ENCODE results near the gene MSANTD3. TPM values are rescaled to one million over a fixed set of nuclear protein-coding genes. Genes with fewer than 3 reads are reported as not detected.

Gene MSANTD3
- total and polyA plus RNA-seq, 4 donors, result 4.3 to 7.4 (median 6.6) TPM

DNA sequence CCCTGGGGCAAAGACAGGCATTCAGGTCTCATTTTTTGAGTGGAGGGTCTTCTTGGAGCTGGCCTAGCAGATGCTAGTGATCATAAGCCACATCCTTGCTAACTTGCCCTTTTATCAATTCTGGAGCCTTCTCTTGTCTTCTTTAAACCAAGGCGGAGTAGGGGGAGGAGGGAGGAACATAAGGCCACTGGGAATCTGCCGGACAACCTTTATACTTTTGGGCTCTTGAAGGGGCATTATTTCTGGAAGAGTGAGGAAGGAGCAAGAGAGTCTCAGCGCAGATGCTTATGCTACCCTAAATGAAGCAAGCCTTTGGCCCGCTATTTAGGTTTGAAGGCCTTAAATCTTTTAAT is 48.0 kb downstream of the MSANTD3 start:
- Histone ChIP-seq H3K27me3 (ENCODE audit: control insufficient read depth in 4 of 4, insufficient read depth in 4 of 4, low read length in 3 of 4) (peaks cover 0 to 6% (median 2%) of the 10 kb centered on the region in 4 donors), H3K9me3 (ENCODE audit: control insufficient read depth in 4 of 4, low read length in 3 of 4) (no peaks in the 10 kb centered on the region), H3K36me3 (ENCODE audit: control insufficient read depth in 4 of 4, insufficient read depth in 3 of 4, low read depth in 1 of 4, low read length in 3 of 4) (no peaks in the 10 kb centered on the region), H3K4me3 (ENCODE audit: low read depth in 1 of 3, low read length in 3 of 3) (no peak overlapping the region), H3K9ac (ENCODE audit: low read depth in 1 of 2, low read length in 2 of 2) (no peak overlapping the region), H3K4me1 (ENCODE audit: control insufficient read depth in 4 of 4, insufficient read depth in 4 of 4, low read length in 3 of 4) (peaks cover 4 to 16% (median 9%) of the 10 kb centered on the region in 4 donors), H3K27ac (ENCODE audit: low read depth in 1 of 2, low read length in 2 of 2) (no peak overlapping the region)
- DNase-seq (ENCODE audit: low spot score), result no peak
- WGBS, result 94% methylated on average over 4 of the region's 4 CpGs
- TF ChIP-seq SP1 (IDR thresholded peaks at IDR 0.05), result no peak
- no peak for TF ChIP-seq NR2F2 (IDR thresholded peaks at IDR 0.05)
- no peak for TF ChIP-seq FOXA2 (IDR thresholded peaks at IDR 0.05)
- no peak for TF ChIP-seq RAD21 (IDR thresholded peaks at IDR 0.05)
- no peak for TF ChIP-seq YY1 (IDR thresholded peaks at IDR 0.05)
- no peak for TF ChIP-seq ZBTB33 (IDR thresholded peaks at IDR 0.05)
- TF ChIP-seq GABPA (IDR thresholded peaks at IDR 0.05 in 1 of 2, conservative IDR thresholded peaks at IDR 0.05 in 1 of 2), result no peak
- TF ChIP-seq JUND (IDR thresholded peaks at IDR 0.05), result no peak
- TF ChIP-seq RXRA (IDR thresholded peaks at IDR 0.05), result no peak
- TF ChIP-seq, protein P1, sequence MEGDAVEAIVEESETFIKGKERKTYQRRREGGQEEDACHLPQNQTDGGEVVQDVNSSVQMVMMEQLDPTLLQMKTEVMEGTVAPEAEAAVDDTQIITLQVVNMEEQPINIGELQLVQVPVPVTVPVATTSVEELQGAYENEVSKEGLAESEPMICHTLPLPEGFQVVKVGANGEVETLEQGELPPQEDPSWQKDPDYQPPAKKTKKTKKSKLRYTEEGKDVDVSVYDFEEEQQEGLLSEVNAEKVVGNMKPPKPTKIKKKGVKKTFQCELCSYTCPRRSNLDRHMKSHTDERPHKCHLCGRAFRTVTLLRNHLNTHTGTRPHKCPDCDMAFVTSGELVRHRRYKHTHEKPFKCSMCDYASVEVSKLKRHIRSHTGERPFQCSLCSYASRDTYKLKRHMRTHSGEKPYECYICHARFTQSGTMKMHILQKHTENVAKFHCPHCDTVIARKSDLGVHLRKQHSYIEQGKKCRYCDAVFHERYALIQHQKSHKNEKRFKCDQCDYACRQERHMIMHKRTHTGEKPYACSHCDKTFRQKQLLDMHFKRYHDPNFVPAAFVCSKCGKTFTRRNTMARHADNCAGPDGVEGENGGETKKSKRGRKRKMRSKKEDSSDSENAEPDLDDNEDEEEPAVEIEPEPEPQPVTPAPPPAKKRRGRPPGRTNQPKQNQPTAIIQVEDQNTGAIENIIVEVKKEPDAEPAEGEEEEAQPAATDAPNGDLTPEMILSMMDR (IDR thresholded peaks at IDR 0.05; ENCODE audit: low read depth, low read length, missing input control), result no peak
- no peak for TF ChIP-seq HNF4A (conservative IDR thresholded peaks at IDR 0.05)
- TF ChIP-seq EGR1 (IDR thresholded peaks at IDR 0.05; ENCODE audit: low read depth in 2 of 2), result no peak
- no peak for TF ChIP-seq ATF3 (IDR thresholded peaks at IDR 0.05)
- TF ChIP-seq, protein P2, sequence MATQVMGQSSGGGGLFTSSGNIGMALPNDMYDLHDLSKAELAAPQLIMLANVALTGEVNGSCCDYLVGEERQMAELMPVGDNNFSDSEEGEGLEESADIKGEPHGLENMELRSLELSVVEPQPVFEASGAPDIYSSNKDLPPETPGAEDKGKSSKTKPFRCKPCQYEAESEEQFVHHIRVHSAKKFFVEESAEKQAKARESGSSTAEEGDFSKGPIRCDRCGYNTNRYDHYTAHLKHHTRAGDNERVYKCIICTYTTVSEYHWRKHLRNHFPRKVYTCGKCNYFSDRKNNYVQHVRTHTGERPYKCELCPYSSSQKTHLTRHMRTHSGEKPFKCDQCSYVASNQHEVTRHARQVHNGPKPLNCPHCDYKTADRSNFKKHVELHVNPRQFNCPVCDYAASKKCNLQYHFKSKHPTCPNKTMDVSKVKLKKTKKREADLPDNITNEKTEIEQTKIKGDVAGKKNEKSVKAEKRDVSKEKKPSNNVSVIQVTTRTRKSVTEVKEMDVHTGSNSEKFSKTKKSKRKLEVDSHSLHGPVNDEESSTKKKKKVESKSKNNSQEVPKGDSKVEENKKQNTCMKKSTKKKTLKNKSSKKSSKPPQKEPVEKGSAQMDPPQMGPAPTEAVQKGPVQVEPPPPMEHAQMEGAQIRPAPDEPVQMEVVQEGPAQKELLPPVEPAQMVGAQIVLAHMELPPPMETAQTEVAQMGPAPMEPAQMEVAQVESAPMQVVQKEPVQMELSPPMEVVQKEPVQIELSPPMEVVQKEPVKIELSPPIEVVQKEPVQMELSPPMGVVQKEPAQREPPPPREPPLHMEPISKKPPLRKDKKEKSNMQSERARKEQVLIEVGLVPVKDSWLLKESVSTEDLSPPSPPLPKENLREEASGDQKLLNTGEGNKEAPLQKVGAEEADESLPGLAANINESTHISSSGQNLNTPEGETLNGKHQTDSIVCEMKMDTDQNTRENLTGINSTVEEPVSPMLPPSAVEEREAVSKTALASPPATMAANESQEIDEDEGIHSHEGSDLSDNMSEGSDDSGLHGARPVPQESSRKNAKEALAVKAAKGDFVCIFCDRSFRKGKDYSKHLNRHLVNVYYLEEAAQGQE (IDR thresholded peaks at IDR 0.05), result no peak
- no peak for TF ChIP-seq TAF1 (conservative IDR thresholded peaks at IDR 0.05)
- no peak for TF ChIP-seq HNF4G (IDR thresholded peaks at IDR 0.05)

DNA sequence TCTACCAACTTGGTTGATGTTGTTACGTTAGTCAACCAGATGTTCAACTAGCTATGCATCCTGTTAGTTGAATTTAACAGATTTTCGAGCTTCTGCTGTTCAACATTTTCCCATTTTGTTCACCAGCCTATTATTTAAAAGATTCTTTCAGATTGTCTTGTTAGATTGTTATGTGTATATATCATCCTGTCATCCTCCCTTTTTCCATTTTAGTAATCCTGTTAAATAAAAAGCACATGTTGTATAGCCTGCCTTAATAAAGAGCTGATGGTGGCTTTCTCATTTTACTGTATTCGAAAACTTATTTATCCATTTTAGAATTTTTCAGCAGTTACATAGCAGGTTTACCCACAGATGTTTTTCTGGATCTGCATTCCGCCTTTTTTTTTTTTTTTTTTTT is 50.3 kb downstream of the MSANTD3 start:
- DNase-seq (ENCODE audit: low spot score), result no peak
- Histone ChIP-seq H3K27me3 (ENCODE audit: control insufficient read depth in 4 of 4, insufficient read depth in 4 of 4, low read length in 3 of 4) (peaks cover 0 to 6% (median 2%) of the 10 kb centered on the region in 4 donors), H3K9me3 (ENCODE audit: control insufficient read depth in 4 of 4, low read length in 3 of 4) (no peaks in the 10 kb centered on the region), H3K9ac (ENCODE audit: low read depth in 1 of 2, low read length in 2 of 2) (no peak overlapping the region), H3K27ac (ENCODE audit: low read depth in 1 of 2, low read length in 2 of 2) (no peak overlapping the region), H3K4me3 (ENCODE audit: low read depth in 1 of 3, low read length in 3 of 3) (no peak overlapping the region), H3K4me1 (ENCODE audit: control insufficient read depth in 4 of 4, insufficient read depth in 4 of 4, low read length in 3 of 4) (peaks cover 4 to 16% (median 9%) of the 10 kb centered on the region in 4 donors), H3K36me3 (ENCODE audit: control insufficient read depth in 4 of 4, insufficient read depth in 3 of 4, low read depth in 1 of 4, low read length in 3 of 4) (no peaks in the 10 kb centered on the region)
- TF ChIP-seq, protein P2 (IDR thresholded peaks at IDR 0.05), result no peak
- TF ChIP-seq, protein P3, sequence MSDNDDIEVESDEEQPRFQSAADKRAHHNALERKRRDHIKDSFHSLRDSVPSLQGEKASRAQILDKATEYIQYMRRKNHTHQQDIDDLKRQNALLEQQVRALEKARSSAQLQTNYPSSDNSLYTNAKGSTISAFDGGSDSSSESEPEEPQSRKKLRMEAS (IDR thresholded peaks at IDR 0.05), result no peak
- TF ChIP-seq RXRA (IDR thresholded peaks at IDR 0.05) (no peak), SP1 (IDR thresholded peaks at IDR 0.05) (no peak), JUND (IDR thresholded peaks at IDR 0.05) (no peak), HNF4A (conservative IDR thresholded peaks at IDR 0.05) (no peak)
- WGBS, result 98% methylated on average over 4 of the region's 4 CpGs
